Glutamatergic neuron (in vitro differentiated cells): ENCODE measurements around the gene PCDHA1. TPM values are rescaled to one million over a fixed set of nuclear protein-coding genes. Genes with fewer than 3 reads are reported as not detected.
"Not testable (repeated sequence)": the region's sequence is repeated elsewhere in the genome, so short reads cannot be mapped to it uniquely, and the experiment has no call there.

Experiments
- DNase-seq: peaks from one replicate; pipeline ENCODE4 v3.0.0; 2022
- H3K27ac Mint-ChIP-seq: one replicate; pipeline ENCODE4 v1.8.0; 2020; ENCODE audit warnings: mild to moderate bottlenecking, mixed read lengths, inconsistent platforms; ENCODE audit not compliant: unreplicated experiment
- H3K27me3 Mint-ChIP-seq: one replicate; pipeline ENCODE4 v1.8.0; 2020; ENCODE audit warnings: mild to moderate bottlenecking, moderate library complexity, mixed read lengths, inconsistent platforms; ENCODE audit not compliant: unreplicated experiment
- H3K36me3 Mint-ChIP-seq: one replicate; pipeline ENCODE4 v1.8.0; 2020; ENCODE audit warnings: mild to moderate bottlenecking, mixed read lengths, inconsistent platforms; ENCODE audit not compliant: unreplicated experiment
- H3K4me1 Mint-ChIP-seq: one replicate; pipeline ENCODE4 v1.8.0; 2020; ENCODE audit warnings: mild to moderate bottlenecking, low read depth, mixed read lengths, inconsistent platforms; ENCODE audit not compliant: unreplicated experiment
- H3K4me3 Mint-ChIP-seq: one replicate; pipeline ENCODE4 v1.8.0; 2020; ENCODE audit warnings: mild to moderate bottlenecking, mixed read lengths, inconsistent platforms; ENCODE audit not compliant: unreplicated experiment
- H3K9me3 Mint-ChIP-seq: one replicate; pipeline ENCODE4 v1.8.0; 2020; ENCODE audit warnings: mild to moderate bottlenecking, moderate library complexity, mixed read lengths, inconsistent platforms; ENCODE audit not compliant: unreplicated experiment
- CTCF ChIP-seq: fragments of 200-600 bp; sonication (generic); IDR thresholded peaks from one replicate; pipeline ENCODE4 v1.5.0; 2021; ENCODE audit not compliant: partially characterized antibody, unreplicated experiment
- total RNA-seq: library from RNA; stranded (reverse); fragmentation: NEBNext Ultra II Directional; extraction: Animal tissue kit (Norgen Biotek cat#: 25700); gene quantifications from one replicate; pipeline ENCODE4 v1.2.1, GENCODE V29; 2021; ENCODE audit not compliant: unreplicated experiment

The PCDHA1 gene
- total RNA-seq, 1 donor from 2014 or later = 0.69 TPM

- H3K36me3 Mint-ChIP-seq = peaks cover 24% of the 10 kb centered on the region
- no peak for TF ChIP-seq CTCF
- peaks cover 17% of the 10 kb centered on the region for H3K9me3 Mint-ChIP-seq
- peak within 1 kb of the TSS; percentile 93 for H3K4me3 Mint-ChIP-seq
- H3K27ac Mint-ChIP-seq = peak within 1 kb of the TSS; percentile 97
- no peak for DNase-seq
- H3K27me3 Mint-ChIP-seq = no peaks in the 10 kb centered on the region
- H3K4me1 Mint-ChIP-seq = no peaks in the 10 kb centered on the region
These were observed 8.8 kb downstream of the PCDHA1 start, which contains the start of gene PCDHA2 for GRCh38 chr5:140794595-140795258. Gene PCDHA2 (plus strand): TSS chr5:140794852.

GRCh38 chr5:140795259-140795641 lies 9.3 kb downstream of the PCDHA1 start:
- H3K4me3 Mint-ChIP-seq = peak overlapping the region; percentile 93
- peak; percentile 59 for TF ChIP-seq CTCF
- H3K36me3 Mint-ChIP-seq = peaks cover 27% of the 10 kb centered on the region
- H3K27ac Mint-ChIP-seq = peak overlapping the region; percentile 97
- DNase-seq = no peak
- peaks cover 19% of the 10 kb centered on the region for H3K9me3 Mint-ChIP-seq
- H3K4me1 Mint-ChIP-seq = no peaks in the 10 kb centered on the region
- no peaks in the 10 kb centered on the region for H3K27me3 Mint-ChIP-seq

- not testable (repeated sequence) for H3K27ac Mint-ChIP-seq, H3K4me1 Mint-ChIP-seq, H3K27me3 Mint-ChIP-seq, DNase-seq
- Mint-ChIP-seq H3K9me3 (peaks cover 24% of the 10 kb centered on the region), H3K36me3 (peaks cover 34% of the 10 kb centered on the region), H3K4me3 (peak overlapping the region; percentile 93)
These were observed 10.3 kb downstream of the PCDHA1 start for GRCh38 chr5:140796072-140796717.

DNA sequence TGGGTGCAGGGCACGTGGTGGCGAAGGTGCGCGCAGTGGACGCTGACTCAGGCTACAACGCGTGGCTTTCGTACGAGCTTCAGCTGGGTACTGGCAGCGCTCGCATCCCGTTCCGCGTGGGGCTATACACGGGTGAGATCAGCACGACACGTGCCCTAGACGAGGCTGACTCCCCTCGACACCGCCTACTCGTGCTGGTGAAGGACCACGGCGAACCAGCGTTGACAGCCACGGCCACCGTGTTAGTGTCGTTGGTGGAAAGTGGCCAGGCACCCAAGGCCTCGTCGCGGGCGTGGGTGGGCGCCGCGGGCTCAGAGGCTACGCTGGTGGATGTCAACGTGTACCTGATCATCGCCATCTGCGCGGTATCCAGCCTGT lies 10.8 kb downstream of the PCDHA1 start:
- Mint-ChIP-seq H3K4me3 (no peak overlapping the region), H3K4me1 (no peaks in the 10 kb centered on the region), H3K27ac (no peak overlapping the region), H3K36me3 (peaks cover 39% of the 10 kb centered on the region), H3K9me3 (peaks cover 26% of the 10 kb centered on the region), H3K27me3 (no peaks in the 10 kb centered on the region)
- DNase-seq = no peak
- no peak for TF ChIP-seq CTCF

GRCh38 chr5:140800816-140801493 lies 15.0 kb downstream of the PCDHA1 start, which contains the start of gene PCDHA3:
Gene PCDHA3 (plus strand): TSS chr5:140801057.
- DNase-seq = no peak
- peaks cover 51% of the 10 kb centered on the region for H3K36me3 Mint-ChIP-seq
- H3K9me3 Mint-ChIP-seq = peaks cover 22% of the 10 kb centered on the region
- H3K4me3 Mint-ChIP-seq = peak within 1 kb of the TSS; percentile 69
- TF ChIP-seq CTCF = peak; percentile 16
- no peaks in the 10 kb centered on the region for H3K27me3 Mint-ChIP-seq
- peaks cover 4% of the 10 kb centered on the region for H3K4me1 Mint-ChIP-seq
- H3K27ac Mint-ChIP-seq = peak within 1 kb of the TSS; percentile 59
